Hepatocyte (in vitro differentiated cells): ENCODE results near the gene ADGRB3. TPM values are rescaled to one million over a fixed set of nuclear protein-coding genes. Genes with fewer than 3 reads are reported as not detected.

Experiments used
- DNase-seq: peaks from one replicate; pipeline ENCODE4 v3.0.0-alpha.2; 2016; ENCODE audit warnings: low spot score
- H2AFZ ChIP-seq: fragments of 200-600 bp; sonication (generic); 2 replicates; pipeline ENCODE4 v1.6.0; 2016; ENCODE audit warnings: antibody characterized with exemption, mild to moderate bottlenecking
- H3K27ac ChIP-seq: fragments of 200-600 bp; sonication (generic); 2 replicates; pipeline ENCODE4 v1.5.1; 2016; ENCODE audit warnings: mild to moderate bottlenecking
- H3K27me3 ChIP-seq: fragments of 200-600 bp; sonication (generic); 2 replicates; pipeline ENCODE4 v1.6.1; 2016
- H3K36me3 ChIP-seq: fragments of 200-600 bp; sonication (generic); replicated peaks from 2 replicates; pipeline ENCODE4 v1.5.1; 2016; ENCODE audit warnings: low read depth; ENCODE audit not compliant: insufficient read depth
- H3K4me1 ChIP-seq: fragments of 200-600 bp; sonication (generic); 2 replicates; pipeline ENCODE4 v1.5.1; 2016; ENCODE audit warnings: mild to moderate bottlenecking, moderate library complexity; ENCODE audit not compliant: insufficient read depth
- H3K4me2 ChIP-seq: fragments of 200-600 bp; sonication (generic); 2 replicates; pipeline ENCODE4 v1.6.0; 2016
- H3K4me3 ChIP-seq: fragments of 200-600 bp; sonication (generic); 2 replicates; pipeline ENCODE4 v1.5.1; 2016; ENCODE audit warnings: mild to moderate bottlenecking
- H3K79me2 ChIP-seq: fragments of 200-600 bp; sonication (generic); 2 replicates; pipeline ENCODE4 v1.6.0; 2017; ENCODE audit warnings: mild to moderate bottlenecking
- H3K9me2 ChIP-seq: fragments of 200-600 bp; sonication (generic); replicated peaks from 2 replicates; pipeline ENCODE4 v1.6.0; 2017; ENCODE audit warnings: mild to moderate bottlenecking; ENCODE audit not compliant: insufficient read depth
- H3K9me3 ChIP-seq: fragments of 200-600 bp; sonication (generic); 2 replicates; pipeline ENCODE4 v1.5.1; 2016; ENCODE audit warnings: low read depth, mild to moderate bottlenecking
- H4K20me1 ChIP-seq: fragments of 200-600 bp; sonication (generic); 2 replicates; pipeline ENCODE4 v1.6.0; 2016; ENCODE audit warnings: mild to moderate bottlenecking; ENCODE audit not compliant: insufficient read depth, poor library complexity, severe bottlenecking
- CTCF ChIP-seq: fragments of 200-600 bp; sonication (generic); IDR thresholded peaks from 2 replicates; pipeline ENCODE4 v1.5.1; 2016; ENCODE audit warnings: antibody characterized with exemption, mild to moderate bottlenecking; ENCODE audit not compliant: poor library complexity
- EZH2 ChIP-seq: fragments of 200-600 bp; sonication (generic); IDR thresholded peaks from 2 replicates; pipeline ENCODE4 v1.6.1; 2016; ENCODE audit warnings: antibody characterized with exemption, mild to moderate bottlenecking, borderline replicate concordance
- EZH2phosphoT487 ChIP-seq: fragments of 200-600 bp; sonication (generic); IDR thresholded peaks from one replicate; pipeline ENCODE4 v1.6.1; 2018; ENCODE audit warnings: antibody characterized with exemption, mild to moderate bottlenecking, low read depth, moderate library complexity; ENCODE audit not compliant: unreplicated experiment, severe bottlenecking
- WGBS: methylation state at CpG from one replicate; pipeline ENCODE4 v1.1.6; 2016; ENCODE audit warnings: low lambda C conversion rate; ENCODE audit errors: missing lambda C conversion rate; 5-methylcytosine and 5-hydroxymethylcytosine counted together
- polyA plus RNA-seq: library from polyadenylated mRNA; unstranded; fragments of >200 nt; fragmentation: Nextera tagmentation; extraction: Ambion mirVana; gene quantifications from 2 replicates; pipeline ENCODE4 v1.2.1, GENCODE V29; 2016
- total RNA-seq: library from RNA; depleted of rRNA; stranded (reverse); fragments of >200 nt; gene quantifications from 2 replicates; pipeline ENCODE4 v1.2.3, GENCODE V29; 2014

Gene ADGRB3
- total and polyA plus RNA-seq, 2 experiments from 2014 or later, result 0.17 to 2.2 TPM

DNA sequence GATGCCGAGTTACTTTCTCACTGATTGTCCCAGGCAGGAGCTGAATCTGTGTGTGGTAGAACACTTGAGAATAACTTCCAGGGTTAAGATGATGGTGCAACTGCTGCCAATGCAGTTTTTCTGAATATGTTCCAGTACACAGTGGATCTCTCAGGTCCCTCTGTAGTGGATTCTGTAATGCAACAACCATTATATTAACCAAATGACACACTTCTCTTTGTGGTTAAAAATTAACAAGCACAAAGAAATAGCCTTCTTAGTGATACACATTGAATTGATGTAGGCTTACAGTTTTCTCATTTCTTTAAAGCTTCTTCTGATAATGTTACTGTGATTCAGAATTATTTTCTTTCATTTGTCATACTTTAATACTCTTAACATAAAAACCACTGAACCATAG lies 383.8 kb downstream of the ADGRB3 start:
- H3K36me3 ChIP-seq, result no peaks in the 10 kb centered on the region
- WGBS, result 100% methylated on average over 1 of the region's 1 CpG
- TF ChIP-seq EZH2phosphoT487 (no peak), CTCF (no peak), EZH2 (no peak)
- H4K20me1 ChIP-seq, result no peaks in the 10 kb centered on the region
- no peaks in the 10 kb centered on the region for H3K9me3 ChIP-seq
- no peak overlapping the region for H3K4me2 ChIP-seq
- H3K27ac ChIP-seq, result no peak overlapping the region
- no peak for DNase-seq
- H3K9me2 ChIP-seq, result no peaks in the 10 kb centered on the region
- H3K4me1 ChIP-seq, result no peaks in the 10 kb centered on the region
- no peaks in the 10 kb centered on the region for H3K27me3 ChIP-seq
- H3K4me3 ChIP-seq, result no peak overlapping the region
- H2AFZ ChIP-seq, result no peak overlapping the region
- no peaks in the 10 kb centered on the region for H3K79me2 ChIP-seq

GRCh38 chr6:69019832-69020231 lies 384.8 kb downstream of the ADGRB3 start:
- Histone ChIP-seq H2AFZ (no peak overlapping the region), H3K9me2 (no peaks in the 10 kb centered on the region), H3K9me3 (no peaks in the 10 kb centered on the region), H3K36me3 (no peaks in the 10 kb centered on the region), H3K27me3 (no peaks in the 10 kb centered on the region), H3K4me3 (no peak overlapping the region), H3K27ac (no peak overlapping the region), H3K4me1 (no peaks in the 10 kb centered on the region), H3K79me2 (no peaks in the 10 kb centered on the region), H3K4me2 (no peak overlapping the region), H4K20me1 (no peaks in the 10 kb centered on the region)
- 69% methylated on average over 4 of the region's 4 CpGs for WGBS
- no peak for TF ChIP-seq EZH2phosphoT487
- no peak for TF ChIP-seq EZH2
- TF ChIP-seq CTCF, result no peak
- DNase-seq, result no peak

GRCh38 chr6:69022993-69023392 lies 387.9 kb downstream of the ADGRB3 start:
- TF ChIP-seq EZH2 (no peak), CTCF (no peak)
- no peak for DNase-seq
- Histone ChIP-seq H3K9me2 (no peaks in the 10 kb centered on the region), H3K27me3 (no peaks in the 10 kb centered on the region), H3K79me2 (no peaks in the 10 kb centered on the region), H3K27ac (no peak overlapping the region), H3K4me1 (no peaks in the 10 kb centered on the region), H3K4me3 (no peak overlapping the region), H3K36me3 (no peaks in the 10 kb centered on the region), H3K4me2 (no peak overlapping the region), H2AFZ (no peak overlapping the region), H4K20me1 (no peaks in the 10 kb centered on the region), H3K9me3 (no peaks in the 10 kb centered on the region)
- 79% methylated on average over 1 of the region's 1 CpG for WGBS

DNA sequence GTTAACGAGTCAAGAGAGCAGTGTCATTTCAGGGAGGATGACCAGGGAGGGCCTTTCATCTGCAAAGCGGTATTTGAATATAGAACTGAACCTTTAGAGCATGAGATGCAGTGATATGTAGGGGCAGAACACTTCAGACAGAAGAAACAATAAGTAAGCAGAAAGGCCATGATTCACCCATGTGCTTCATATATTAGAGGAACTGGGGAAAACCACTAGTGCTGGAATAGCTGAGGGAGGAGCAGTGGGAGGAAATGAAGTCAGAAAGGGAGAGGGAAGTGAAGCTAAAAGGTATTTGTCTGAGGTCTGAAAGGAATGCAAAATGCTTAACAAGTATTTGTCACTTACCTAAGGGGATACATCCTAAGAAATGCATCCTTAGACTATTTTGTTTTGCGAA lies 391.2 kb downstream of the ADGRB3 start:
- no peak for DNase-seq
- TF ChIP-seq EZH2phosphoT487, result no peak
- no peak for TF ChIP-seq EZH2
- no peak for TF ChIP-seq CTCF
- no peak overlapping the region for H3K4me2 ChIP-seq
- H3K27me3 ChIP-seq, result no peaks in the 10 kb centered on the region
- no peaks in the 10 kb centered on the region for H3K4me1 ChIP-seq
- H4K20me1 ChIP-seq, result no peaks in the 10 kb centered on the region
- no peak overlapping the region for H2AFZ ChIP-seq
- H3K4me3 ChIP-seq, result no peak overlapping the region
- H3K9me2 ChIP-seq, result no peaks in the 10 kb centered on the region
- no peaks in the 10 kb centered on the region for H3K79me2 ChIP-seq
- no peak overlapping the region for H3K27ac ChIP-seq
- no peaks in the 10 kb centered on the region for H3K36me3 ChIP-seq
- H3K9me3 ChIP-seq, result no peaks in the 10 kb centered on the region
- 94% methylated on average over 3 of the region's 3 CpGs for WGBS
